Keratinocyte (primary cell): ENCODE data around the gene SEC22B. TPM values are rescaled to one million over a fixed set of nuclear protein-coding genes. Genes with fewer than 3 reads are reported as not detected.
"Not testable (repeated sequence)": the region's sequence is repeated elsewhere in the genome, so short reads cannot be mapped to it uniquely, and the experiment has no call there.

Experiments used
- DNase-seq: peaks from one replicate; pipeline ENCODE4 v3.0.0-alpha.2; 2011; ENCODE audit warnings: low read depth, missing footprints, low spot score
- FAIRE-seq: peaks from 2 replicates; lab custom pipeline; 2011; peaks lifted over from hg19 to GRCh38; lab: Jason Lieb, UNC
- H2AFZ ChIP-seq: 2 replicates; pipeline ENCODE4 v1.6.0; 2012; ENCODE audit warnings: low read length, control low read depth, inconsistent platforms; ENCODE audit not compliant: control insufficient read depth
- H3K27ac ChIP-seq: 2 replicates; pipeline ENCODE4 v1.5.1; 2011; ENCODE audit warnings: low read length; ENCODE audit not compliant: control insufficient read depth, insufficient read depth
- H3K27me3 ChIP-seq: 3 replicates; pipeline ENCODE4 v1.6.0; 2011; ENCODE audit warnings: low read length; ENCODE audit not compliant: control insufficient read depth, insufficient read depth; ENCODE audit errors: extremely low read depth
- H3K36me3 ChIP-seq, 2 experiments: 2 replicates in 1 of 2; 3 replicates in 1 of 2; pipeline ENCODE4 v1.5.1; 2011; ENCODE audit warnings: low read length in 2 of 2, mild to moderate bottlenecking in 1 of 2; ENCODE audit not compliant: control insufficient read depth in 2 of 2, insufficient read depth in 2 of 2; ENCODE audit errors: extremely low read depth in 1 of 2
- H3K4me1 ChIP-seq: 3 replicates; pipeline ENCODE4 v1.5.1; 2011; ENCODE audit warnings: low read length; ENCODE audit not compliant: control insufficient read depth, insufficient read depth; ENCODE audit errors: extremely low read depth
- H3K4me2 ChIP-seq: 3 replicates; pipeline ENCODE4 v1.6.0; 2011; ENCODE audit warnings: low read depth, low read length; ENCODE audit not compliant: control insufficient read depth, insufficient read depth; ENCODE audit errors: extremely low read depth
- H3K4me3 ChIP-seq, 3 experiments: fragments of 200-600 bp in 1 of 3; sonication (generic) in 1 of 3; 2 replicates in 2 of 3; 3 replicates in 1 of 3; pipeline ENCODE4 v1.5.1; 2011 to 2016; ENCODE audit warnings: low read length in 3 of 3, mild to moderate bottlenecking in 3 of 3, control low read depth in 2 of 3, inconsistent platforms in 1 of 3, low read depth in 1 of 3, mixed read lengths in 1 of 3, mixed run types in 1 of 3, moderate library complexity in 1 of 3; ENCODE audit not compliant: control insufficient read depth in 2 of 3, insufficient read depth in 2 of 3; ENCODE audit errors: extremely low read depth in 1 of 3
- H3K79me2 ChIP-seq: 2 replicates; pipeline ENCODE4 v1.6.0; 2012; ENCODE audit warnings: low read length; ENCODE audit not compliant: control insufficient read depth, insufficient read depth
- H3K9ac ChIP-seq: 3 replicates; pipeline ENCODE4 v1.6.0; 2011; ENCODE audit warnings: low read length; ENCODE audit not compliant: control insufficient read depth, insufficient read depth; ENCODE audit errors: extremely low read depth
- H3K9me1 ChIP-seq: 3 replicates; pipeline ENCODE4 v1.6.0; 2011; ENCODE audit warnings: low read length; ENCODE audit not compliant: control insufficient read depth, insufficient read depth; ENCODE audit errors: extremely low read depth
- H3K9me3 ChIP-seq: 2 replicates; pipeline ENCODE4 v1.5.1; 2012; ENCODE audit warnings: low read depth, low read length; ENCODE audit not compliant: control insufficient read depth
- H4K20me1 ChIP-seq: 3 replicates; pipeline ENCODE4 v1.6.0; 2011; ENCODE audit warnings: low read length; ENCODE audit not compliant: control insufficient read depth, insufficient read depth; ENCODE audit errors: extremely low read depth
- dilution Hi-C: fragments of 300-500 bp; cut with MboI; formaldehyde crosslinking; loops from one replicate; pipeline ENCODE4 v1.7.0; 2020; ENCODE audit warnings: low sequenced_read_pairs; ENCODE audit not compliant: extremely low pct_ligation_motif_present
- polyA plus RNA-seq, 5 experiments: library from polyadenylated mRNA; depleted of rRNA in 3 of 5; stranded (reverse) in 3 of 5; stranded (forward) in 1 of 5; unstranded in 1 of 5; fragments of >200 nt; gene quantifications; 1 replicate in 1 of 5; 2 replicates in 3 of 5; 3 replicates in 1 of 5; pipeline versions ENCODE4 v1.2.1 to v1.2.3, GENCODE V29; 2011 to 2012; ENCODE audit warnings: missing spikeins in 2 of 5, low read depth in 1 of 5, low replicate concordance in 1 of 5

The SEC22B gene
- polyA plus RNA-seq, 1 donor (not counting 4 experiments of a cell fraction or from before 2014, with no cell fraction given): 19.5 TPM

DNA sequence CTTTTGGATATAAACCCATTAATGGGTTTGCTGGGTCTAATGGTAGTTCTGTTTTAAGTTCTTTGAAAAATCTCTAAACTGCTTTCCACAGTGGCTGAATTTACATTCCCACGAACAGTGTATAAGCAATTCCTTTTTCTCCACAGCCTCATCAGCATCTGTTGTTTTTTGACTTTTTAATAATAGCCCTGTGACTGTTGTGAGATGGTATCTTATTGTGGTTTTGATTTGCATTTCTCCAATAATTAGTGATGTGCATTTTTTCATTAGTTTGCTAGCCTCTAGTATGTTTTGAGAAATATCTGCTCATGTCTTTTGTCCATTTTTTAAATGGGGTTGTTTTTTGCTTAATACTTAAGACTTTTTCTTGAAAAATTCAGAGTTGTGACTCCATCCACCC, 11.6 kb downstream of the SEC22B start:
- H2AFZ ChIP-seq, FAIRE-seq, H3K27ac ChIP-seq, H3K27me3 ChIP-seq, H3K9ac ChIP-seq, H3K36me3 ChIP-seq, DNase-seq, H3K4me1 ChIP-seq, H3K4me2 ChIP-seq, H3K79me2 ChIP-seq, H3K4me3 ChIP-seq, H3K9me3 ChIP-seq, dilution Hi-C loops, H4K20me1 ChIP-seq, H3K9me1 ChIP-seq: not testable (repeated sequence)

DNA sequence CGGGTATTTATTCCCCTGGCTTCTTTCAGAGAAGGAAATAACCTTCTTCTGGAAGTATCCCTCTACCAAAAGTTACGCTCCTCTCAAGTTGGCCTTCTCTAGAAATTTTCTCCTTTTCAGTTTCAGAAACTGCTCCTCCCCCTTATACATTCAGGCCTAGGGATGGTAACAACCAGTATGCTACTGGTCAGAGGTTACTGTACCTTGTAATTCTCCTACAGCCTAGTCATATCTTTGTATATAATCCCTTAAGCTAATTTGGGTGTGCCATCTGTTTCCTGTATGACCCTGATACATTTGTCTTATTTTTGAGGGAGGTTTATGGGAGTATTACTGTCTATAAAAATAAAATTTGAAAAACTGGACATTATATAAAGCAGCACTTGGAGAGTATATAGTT, 14.3 kb downstream of the SEC22B start:
- dilution Hi-C loops: not testable (repeated sequence)

GRCh38 chr1:120158495-120158894, 17.8 kb downstream of the SEC22B start:
- H3K27me3 ChIP-seq, H3K4me1 ChIP-seq, H4K20me1 ChIP-seq, H3K79me2 ChIP-seq, H3K4me2 ChIP-seq, H2AFZ ChIP-seq, H3K9me3 ChIP-seq, H3K9ac ChIP-seq, H3K27ac ChIP-seq, DNase-seq, H3K4me3 ChIP-seq, FAIRE-seq, dilution Hi-C loops, H3K36me3 ChIP-seq, H3K9me1 ChIP-seq: not testable (repeated sequence)

More for the DNA sequence above, 14.3 kb downstream of the SEC22B start:
- H2AFZ ChIP-seq, H3K9ac ChIP-seq, H3K27me3 ChIP-seq, DNase-seq, H3K9me1 ChIP-seq, H3K27ac ChIP-seq, H3K4me3 ChIP-seq, H3K36me3 ChIP-seq, H3K4me1 ChIP-seq, H3K9me3 ChIP-seq, H3K4me2 ChIP-seq, H3K79me2 ChIP-seq, H4K20me1 ChIP-seq, FAIRE-seq: not testable (repeated sequence)

- H3K4me2 ChIP-seq, H2AFZ ChIP-seq, H3K79me2 ChIP-seq, dilution Hi-C loops, H3K4me1 ChIP-seq, H3K9ac ChIP-seq, H3K4me3 ChIP-seq, H3K9me1 ChIP-seq, H3K9me3 ChIP-seq, FAIRE-seq, DNase-seq, H4K20me1 ChIP-seq, H3K27ac ChIP-seq, H3K36me3 ChIP-seq, H3K27me3 ChIP-seq: not testable (repeated sequence)
Measured at GRCh38 chr1:120158086-120158485, 18.2 kb downstream of the SEC22B start.

DNA sequence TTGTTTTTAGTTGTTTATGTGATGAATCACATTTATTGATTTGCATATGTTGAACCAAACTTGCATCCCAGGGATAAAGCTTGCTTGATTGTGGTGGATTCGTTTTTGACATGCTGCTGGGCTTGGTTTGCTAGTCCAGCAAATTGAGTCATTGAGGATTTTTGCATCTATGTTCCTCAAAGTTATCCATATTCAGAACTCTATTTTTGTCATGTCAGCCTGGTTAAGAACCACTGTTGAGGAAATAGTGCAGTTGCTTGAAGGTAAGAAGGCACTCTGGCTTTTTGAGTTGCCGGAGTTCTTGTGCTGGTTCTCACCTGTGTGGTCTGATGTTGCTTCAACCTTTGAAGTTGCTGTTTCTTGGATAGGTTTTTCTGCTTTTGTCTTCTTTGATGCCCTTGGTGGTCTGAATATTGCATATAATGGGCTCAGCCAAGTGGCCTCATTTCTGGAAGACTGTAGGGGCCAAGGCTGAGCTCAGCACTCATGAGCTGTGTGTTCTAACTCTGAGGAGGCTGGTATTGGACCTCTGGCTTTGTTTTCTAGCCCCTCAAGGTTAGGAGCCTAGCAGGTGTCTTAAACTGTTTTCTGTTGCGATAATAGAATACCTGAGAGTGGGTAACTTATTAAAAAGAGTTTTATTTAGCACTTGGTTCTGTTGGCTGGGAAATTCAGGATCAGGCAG, 26.0 kb downstream of the SEC22B start:
- H3K9me1 ChIP-seq, H2AFZ ChIP-seq, DNase-seq, FAIRE-seq, H3K79me2 ChIP-seq, H3K27ac ChIP-seq, H3K4me1 ChIP-seq, H3K9me3 ChIP-seq, dilution Hi-C loops, H4K20me1 ChIP-seq, H3K4me2 ChIP-seq, H3K9ac ChIP-seq, H3K4me3 ChIP-seq, H3K36me3 ChIP-seq, H3K27me3 ChIP-seq: not testable (repeated sequence)
